ENCODE data around the gene CARNS1. TPM values are rescaled to one million over a fixed set of nuclear protein-coding genes. Genes with fewer than 3 reads are reported as not detected.

Gene CARNS1
- total and polyA plus RNA-seq, 10 of the 15 experiments (the other 5 are each of a cell fraction or from before 2014, with no cell fraction given) = 0.02 to 0.14 (median 0.10) TPM; not detected in 3

- TF ChIP-seq SKIL (IDR thresholded peaks at IDR 0.05; ENCODE audit: low read depth, poor library complexity, severe bottlenecking) (no peak), PBX3 (IDR thresholded peaks at IDR 0.05; ENCODE audit: insufficient replicate concordance, low read depth, low read length) (no peak), BCL3 (IDR thresholded peaks at IDR 0.05; ENCODE audit: borderline replicate concordance, insufficient read depth, low read depth, low read length, poor library complexity, severe bottlenecking) (no peak), CEBPZ (IDR thresholded peaks at IDR 0.05; ENCODE audit: low read depth, low read length) (no peak), CREM (IDR thresholded peaks at IDR 0.05; ENCODE audit: low read depth) (no peak), IRF3 (IDR thresholded peaks at IDR 0.05) (no peak), CBFB (IDR thresholded peaks at IDR 0.05; ENCODE audit: low read depth) (no peak), TARDBP (IDR thresholded peaks at IDR 0.05; ENCODE audit: borderline replicate concordance) (no peak), SPI1 (IDR thresholded peaks at IDR 0.05; ENCODE audit: borderline replicate concordance, insufficient read depth, low read depth, low read length) (no peak)
Measured at GRCh38 chr11:67397986-67398660, 17.4 kb upstream of the CARNS1 start (continued).
